GM12878 (cell line): ENCODE measurements around the gene DDX10.

ENCODE experiments used
- CHD1 ChIP-seq: IDR thresholded peaks from 2 replicates; pipeline ENCODE4 v1.6.1; 2012; ENCODE audit warnings: low read depth, low read length, improper control_type of control experiment
- DPF2 ChIP-seq: fragments of 450-650 bp; IDR thresholded peaks from 2 replicates; pipeline ENCODE4 v1.6.1; 2017; ENCODE audit warnings: mild to moderate bottlenecking
- JUND ChIP-seq: IDR thresholded peaks from 2 replicates; pipeline ENCODE4 v1.6.1; 2012; ENCODE audit warnings: low read depth, mild to moderate bottlenecking, low read length, improper control_type of control experiment, moderate library complexity
- MAX ChIP-seq: IDR thresholded peaks from 2 replicates; pipeline ENCODE4 v1.6.1; 2012; ENCODE audit warnings: low read depth, low read length, improper control_type of control experiment
- POLR2A ChIP-seq: IDR thresholded peaks from 2 replicates; pipeline ENCODE4 v1.6.1; 2011; ENCODE audit warnings: low read depth, mild to moderate bottlenecking, low read length
- RAD21 ChIP-seq: IDR thresholded peaks from 2 replicates; pipeline ENCODE4 v1.6.1; 2011; ENCODE audit warnings: mild to moderate bottlenecking, low read depth, low read length, moderate library complexity; ENCODE audit not compliant: insufficient read depth
- SIN3A ChIP-seq: IDR thresholded peaks from 2 replicates; pipeline ENCODE4 v1.6.1; 2012; ENCODE audit warnings: low read depth, low read length, improper control_type of control experiment
- STAT1 ChIP-seq: fragments of 450-650 bp; conservative IDR thresholded peaks from 2 replicates; pipeline ENCODE4 v1.6.1; 2014; ENCODE audit warnings: antibody characterized with exemption, mild to moderate bottlenecking
- STAT3 ChIP-seq: IDR thresholded peaks from 2 replicates; pipeline ENCODE4 v1.6.1; 2011; ENCODE audit warnings: low read depth, low read length, improper control_type of control experiment
- TF ChIP-seq, protein P1 (sequence below), 3 experiments: IDR thresholded peaks in 2 of 3; conservative IDR thresholded peaks in 1 of 3; 2 replicates each; pipeline ENCODE4 v1.5.1; 2011; ENCODE audit warnings: low read depth in 3 of 3, low read length in 3 of 3, mild to moderate bottlenecking in 3 of 3, control low read depth in 2 of 3, moderate library complexity in 2 of 3, inconsistent platforms in 1 of 3, mixed read lengths in 1 of 3; ENCODE audit not compliant: control insufficient read depth in 2 of 3, insufficient read depth in 1 of 3; ENCODE audit errors: extremely low read depth in 1 of 3

GRCh38 chr11:108797578-108798100, 132.8 kb downstream of the DDX10 start:
- TF ChIP-seq STAT1 (no peak), DPF2 (no peak), RAD21 (no peak), MAX (no peak), STAT3 (no peak), SIN3A (no peak), POLR2A (no peak), CHD1 (no peak), JUND (no peak)
- TF ChIP-seq, protein P1, sequence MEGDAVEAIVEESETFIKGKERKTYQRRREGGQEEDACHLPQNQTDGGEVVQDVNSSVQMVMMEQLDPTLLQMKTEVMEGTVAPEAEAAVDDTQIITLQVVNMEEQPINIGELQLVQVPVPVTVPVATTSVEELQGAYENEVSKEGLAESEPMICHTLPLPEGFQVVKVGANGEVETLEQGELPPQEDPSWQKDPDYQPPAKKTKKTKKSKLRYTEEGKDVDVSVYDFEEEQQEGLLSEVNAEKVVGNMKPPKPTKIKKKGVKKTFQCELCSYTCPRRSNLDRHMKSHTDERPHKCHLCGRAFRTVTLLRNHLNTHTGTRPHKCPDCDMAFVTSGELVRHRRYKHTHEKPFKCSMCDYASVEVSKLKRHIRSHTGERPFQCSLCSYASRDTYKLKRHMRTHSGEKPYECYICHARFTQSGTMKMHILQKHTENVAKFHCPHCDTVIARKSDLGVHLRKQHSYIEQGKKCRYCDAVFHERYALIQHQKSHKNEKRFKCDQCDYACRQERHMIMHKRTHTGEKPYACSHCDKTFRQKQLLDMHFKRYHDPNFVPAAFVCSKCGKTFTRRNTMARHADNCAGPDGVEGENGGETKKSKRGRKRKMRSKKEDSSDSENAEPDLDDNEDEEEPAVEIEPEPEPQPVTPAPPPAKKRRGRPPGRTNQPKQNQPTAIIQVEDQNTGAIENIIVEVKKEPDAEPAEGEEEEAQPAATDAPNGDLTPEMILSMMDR (IDR thresholded peaks at IDR 0.05 in 2 of 3, conservative IDR thresholded peaks at IDR 0.05 in 1 of 3; ENCODE audit: control insufficient read depth in 2 of 3, extremely low read depth in 1 of 3, insufficient read depth in 1 of 3, low read depth in 3 of 3, low read length in 3 of 3): no peak
